ENCODE data around the gene SSR4.

The SSR4 gene

DNA sequence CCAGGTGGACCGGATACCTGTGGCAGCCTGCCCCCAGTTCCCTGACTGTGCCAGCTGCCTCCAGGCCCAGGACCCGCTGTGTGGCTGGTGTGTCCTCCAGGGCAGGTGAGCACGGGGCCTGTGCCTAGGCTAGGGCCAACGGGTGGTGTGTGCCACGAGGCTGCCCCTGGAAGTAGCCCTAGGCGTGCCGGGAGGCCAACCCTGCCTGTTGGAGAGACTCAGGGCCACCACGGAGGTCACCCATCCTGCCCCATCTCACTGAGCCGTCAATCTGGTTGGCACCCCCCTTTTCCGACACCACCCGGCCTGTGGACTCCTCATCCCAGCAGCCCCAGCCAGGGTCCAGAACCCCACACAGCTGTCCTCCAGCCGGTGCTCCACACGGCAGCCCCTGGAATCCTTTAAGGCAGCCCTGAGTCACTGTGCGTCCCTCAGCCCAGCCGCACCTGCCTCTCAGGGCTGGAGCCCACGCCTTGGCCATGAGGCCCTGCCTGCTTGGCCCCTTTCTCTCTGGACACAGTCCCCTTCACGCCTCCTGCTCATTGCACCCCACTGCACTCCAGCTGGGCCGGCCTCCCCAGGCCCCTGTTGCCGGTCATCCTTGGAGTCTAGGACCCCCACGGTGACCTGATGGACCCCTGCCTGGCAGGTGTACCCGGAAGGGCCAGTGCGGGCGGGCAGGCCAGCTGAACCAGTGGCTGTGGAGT, 25.2 kb upstream of the SSR4 start:
- DNase-seq (ENCODE audit: low read depth in 2 of 2, low spot score in 1 of 2), result no peak

DNA sequence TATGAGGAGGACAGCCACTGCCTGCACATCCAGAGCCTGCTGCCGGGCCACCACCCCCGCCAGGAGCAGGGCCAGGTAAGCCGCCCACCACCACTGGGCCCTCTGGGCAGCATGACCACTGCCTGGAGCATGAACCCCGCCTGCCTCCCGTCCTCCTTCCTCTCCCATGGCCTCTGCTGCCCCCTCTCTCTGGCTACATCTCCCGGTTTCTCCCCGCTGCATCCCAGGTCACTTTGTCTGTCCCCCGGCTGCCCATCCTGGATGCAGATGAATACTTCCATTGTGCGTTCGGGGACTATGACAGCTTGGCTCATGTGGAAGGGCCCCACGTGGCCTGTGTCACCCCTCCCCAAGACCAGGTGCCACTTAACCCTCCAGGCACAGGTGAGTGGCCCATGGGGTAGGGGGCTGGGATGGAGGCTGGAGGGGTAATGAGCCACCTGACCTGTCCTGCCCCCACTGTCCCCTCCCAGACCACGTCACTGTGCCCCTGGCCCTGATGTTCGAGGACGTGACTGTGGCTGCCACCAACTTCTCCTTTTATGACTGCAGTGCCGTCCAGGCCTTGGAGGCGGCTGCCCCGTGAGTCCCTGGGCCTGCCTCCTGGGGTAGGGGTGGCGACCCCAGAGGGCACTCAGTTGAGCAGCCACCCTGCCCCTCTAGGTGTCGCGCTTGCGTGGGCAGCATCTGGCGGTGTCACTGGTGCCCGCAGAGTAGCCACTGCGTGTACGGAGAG, 24.4 kb upstream of the SSR4 start:
- no peak for DNase-seq (ENCODE audit: low read depth in 2 of 2, low spot score in 1 of 2)

DNA sequence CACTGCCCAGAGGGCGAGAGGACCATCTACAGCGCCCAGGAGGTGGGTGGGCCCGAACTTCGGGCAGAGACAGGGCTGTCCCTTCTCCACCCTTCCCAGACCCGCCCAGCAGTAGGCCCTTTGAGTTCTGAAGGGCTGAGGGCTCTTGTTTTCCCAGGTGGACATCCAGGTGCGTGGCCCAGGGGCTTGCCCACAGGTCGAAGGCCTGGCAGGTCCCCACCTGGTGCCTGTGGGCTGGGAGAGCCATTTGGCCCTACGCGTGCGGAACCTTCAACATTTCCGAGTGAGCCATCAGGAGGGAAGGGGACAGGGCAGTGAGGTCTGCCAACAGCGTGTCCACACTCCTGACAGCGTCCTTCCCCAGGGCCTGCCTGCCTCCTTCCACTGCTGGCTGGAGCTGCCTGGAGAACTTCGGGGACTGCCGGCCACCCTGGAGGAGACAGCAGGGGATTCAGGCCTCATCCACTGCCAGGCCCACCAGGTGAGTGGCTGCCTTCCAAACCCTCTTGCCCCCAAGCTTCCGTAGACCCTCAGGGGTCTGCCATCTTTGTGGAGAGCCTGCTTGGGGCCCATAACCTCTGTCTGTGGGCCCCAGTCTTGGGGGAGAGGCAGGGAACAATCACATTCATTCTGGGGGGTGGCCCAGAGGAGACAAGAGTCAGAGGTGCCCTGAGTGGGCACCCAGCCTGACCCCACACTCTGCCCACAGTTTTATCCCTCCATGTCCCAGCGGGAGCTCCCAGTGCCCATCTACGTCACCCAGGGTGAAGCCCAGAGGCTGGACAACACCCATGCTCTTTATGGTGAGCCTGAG, 23.7 kb upstream of the SSR4 start:
- DNase-seq (ENCODE audit: low read depth in 2 of 2, low spot score in 1 of 2), result no peak

DNA sequence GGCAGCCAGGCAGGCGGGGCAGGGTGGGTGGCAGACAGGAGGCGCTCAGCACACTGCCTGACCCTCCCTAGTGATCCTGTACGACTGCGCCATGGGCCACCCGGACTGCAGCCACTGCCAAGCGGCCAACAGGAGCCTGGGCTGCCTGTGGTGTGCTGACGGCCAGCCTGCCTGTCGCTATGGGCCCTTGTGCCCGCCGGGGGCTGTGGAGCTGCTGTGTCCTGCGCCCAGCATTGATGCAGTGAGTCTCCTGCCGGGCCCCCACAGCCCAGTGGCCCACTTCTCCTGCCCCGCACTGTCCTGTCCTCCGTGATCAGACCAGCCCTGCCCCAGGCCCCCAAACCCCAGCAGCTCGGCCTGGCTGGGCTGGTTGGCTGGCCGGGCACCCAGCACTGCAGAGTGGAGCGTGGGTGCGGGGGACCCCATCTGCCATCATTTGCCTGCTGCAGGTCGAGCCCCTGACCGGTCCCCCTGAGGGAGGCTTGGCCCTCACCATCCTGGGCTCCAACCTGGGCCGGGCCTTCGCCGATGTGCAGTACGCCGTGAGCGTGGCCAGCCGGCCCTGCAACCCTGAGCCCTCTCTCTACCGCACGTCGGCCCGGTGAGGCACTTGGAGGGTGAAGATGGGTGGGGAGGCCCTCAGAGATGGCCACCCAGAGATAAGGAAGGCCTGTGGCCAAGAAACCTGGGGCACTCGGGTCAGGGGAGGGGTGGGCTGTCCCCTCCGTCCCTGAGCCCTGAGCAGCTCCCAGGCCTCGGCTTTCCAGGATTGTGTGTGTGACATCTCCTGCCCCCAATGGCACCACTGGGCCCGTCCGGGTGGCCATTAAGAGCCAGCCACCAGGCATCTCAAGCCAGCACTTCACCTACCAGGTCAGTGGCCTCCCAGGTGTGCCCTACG, 22.8 kb upstream of the SSR4 start:
- no peak for DNase-seq (ENCODE audit: low read depth in 2 of 2, low spot score in 1 of 2)

DNA sequence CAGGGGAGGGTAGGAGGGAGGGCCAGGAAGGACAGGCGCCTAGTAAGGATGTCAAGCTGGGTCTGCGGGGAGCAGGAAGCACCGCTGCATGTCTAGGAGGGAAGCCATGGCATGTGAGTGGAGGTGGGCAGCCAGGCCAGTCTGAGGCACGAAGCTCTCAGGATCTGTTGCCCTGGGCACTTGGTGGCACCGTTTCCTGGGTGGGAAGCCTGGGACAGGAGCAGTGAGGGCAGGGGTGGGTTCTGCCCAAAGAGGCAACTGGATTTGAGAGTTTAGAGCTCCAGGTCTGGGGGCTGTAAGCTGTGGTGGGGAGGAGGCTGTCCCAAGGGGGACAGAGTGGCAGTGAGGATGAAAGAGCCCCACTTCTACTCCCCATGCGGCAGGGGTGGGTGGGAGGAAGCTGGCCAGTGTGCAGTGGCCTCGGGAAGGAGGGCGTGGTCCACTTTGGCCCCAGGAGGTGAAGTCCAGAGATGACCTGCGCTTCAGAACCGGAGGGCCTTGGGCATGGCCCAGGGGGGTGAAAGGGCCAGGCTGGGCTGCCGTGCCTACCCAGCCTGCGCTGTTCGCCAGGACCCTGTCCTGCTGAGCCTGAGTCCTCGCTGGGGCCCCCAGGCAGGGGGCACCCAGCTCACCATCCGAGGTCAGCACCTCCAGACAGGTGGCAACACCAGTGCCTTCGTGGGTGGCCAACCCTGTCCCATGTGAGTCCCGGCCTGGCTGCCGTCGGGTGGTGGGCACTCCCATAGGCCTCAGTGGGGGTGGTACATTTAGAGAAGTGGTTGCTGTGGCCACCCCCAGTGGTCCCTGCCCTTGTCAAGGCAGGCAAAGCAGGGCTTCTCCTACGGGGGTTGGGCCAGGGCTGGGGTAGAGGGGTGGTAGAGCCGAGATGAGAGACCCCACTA, 21.9 kb upstream of the SSR4 start:
- no peak for DNase-seq (ENCODE audit: low read depth in 2 of 2, low spot score in 1 of 2)

DNA sequence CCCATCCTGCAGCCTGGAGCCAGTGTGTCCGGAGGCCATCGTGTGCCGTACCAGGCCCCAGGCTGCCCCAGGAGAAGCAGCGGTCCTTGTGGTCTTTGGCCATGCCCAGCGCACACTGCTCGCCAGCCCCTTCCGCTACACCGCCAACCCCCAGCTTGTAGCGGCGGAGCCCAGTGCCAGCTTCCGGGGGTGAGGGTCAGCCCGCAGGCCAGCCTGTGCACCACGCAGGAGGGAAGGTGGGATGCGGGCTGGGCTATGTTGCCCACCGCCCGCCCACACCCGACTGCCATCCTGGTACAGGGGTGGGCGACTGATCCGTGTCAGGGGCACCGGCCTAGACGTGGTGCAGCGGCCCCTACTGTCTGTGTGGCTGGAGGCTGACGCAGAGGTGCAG, 21.3 kb upstream of the SSR4 start:
- no peak for DNase-seq (ENCODE audit: low read depth in 2 of 2, low spot score in 1 of 2)

DNA sequence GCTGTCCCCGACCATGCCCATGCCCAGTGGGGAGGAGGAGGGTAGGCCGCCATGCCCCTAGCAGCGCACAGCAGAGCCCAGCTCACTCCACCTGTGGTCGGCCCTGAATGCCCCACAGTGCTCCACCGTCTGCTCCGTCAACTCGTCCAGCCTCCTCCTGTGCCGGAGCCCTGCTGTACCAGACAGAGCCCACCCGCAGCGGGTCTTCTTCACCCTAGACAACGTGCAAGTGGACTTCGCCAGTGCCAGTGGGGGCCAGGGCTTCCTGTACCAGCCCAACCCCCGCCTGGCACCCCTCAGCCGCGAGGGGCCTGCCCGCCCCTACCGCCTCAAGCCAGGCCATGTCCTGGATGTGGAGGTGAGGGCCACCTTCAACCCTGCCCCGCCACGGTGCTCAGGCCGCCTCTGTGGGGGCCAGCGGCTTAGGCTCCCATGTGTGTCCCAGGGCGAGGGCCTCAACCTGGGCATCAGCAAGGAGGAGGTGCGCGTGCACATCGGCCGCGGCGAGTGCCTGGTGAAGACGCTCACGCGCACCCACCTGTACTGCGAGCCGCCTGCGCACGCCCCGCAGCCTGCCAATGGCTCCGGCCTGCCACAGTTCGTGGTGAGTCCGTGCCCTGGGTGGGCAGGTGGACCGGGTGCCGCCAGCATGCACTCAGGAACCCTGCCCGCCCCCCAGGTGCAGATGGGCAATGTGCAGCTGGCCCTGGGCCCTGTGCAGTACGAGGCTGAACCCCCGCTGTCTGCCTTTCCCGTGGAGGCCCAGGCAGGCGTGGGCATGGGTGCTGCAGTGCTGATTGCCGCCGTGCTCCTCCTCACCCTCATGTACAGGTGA, 20.5 kb upstream of the SSR4 start:
- DNase-seq (ENCODE audit: low read depth in 2 of 2, low spot score in 1 of 2), result no peak

DNA sequence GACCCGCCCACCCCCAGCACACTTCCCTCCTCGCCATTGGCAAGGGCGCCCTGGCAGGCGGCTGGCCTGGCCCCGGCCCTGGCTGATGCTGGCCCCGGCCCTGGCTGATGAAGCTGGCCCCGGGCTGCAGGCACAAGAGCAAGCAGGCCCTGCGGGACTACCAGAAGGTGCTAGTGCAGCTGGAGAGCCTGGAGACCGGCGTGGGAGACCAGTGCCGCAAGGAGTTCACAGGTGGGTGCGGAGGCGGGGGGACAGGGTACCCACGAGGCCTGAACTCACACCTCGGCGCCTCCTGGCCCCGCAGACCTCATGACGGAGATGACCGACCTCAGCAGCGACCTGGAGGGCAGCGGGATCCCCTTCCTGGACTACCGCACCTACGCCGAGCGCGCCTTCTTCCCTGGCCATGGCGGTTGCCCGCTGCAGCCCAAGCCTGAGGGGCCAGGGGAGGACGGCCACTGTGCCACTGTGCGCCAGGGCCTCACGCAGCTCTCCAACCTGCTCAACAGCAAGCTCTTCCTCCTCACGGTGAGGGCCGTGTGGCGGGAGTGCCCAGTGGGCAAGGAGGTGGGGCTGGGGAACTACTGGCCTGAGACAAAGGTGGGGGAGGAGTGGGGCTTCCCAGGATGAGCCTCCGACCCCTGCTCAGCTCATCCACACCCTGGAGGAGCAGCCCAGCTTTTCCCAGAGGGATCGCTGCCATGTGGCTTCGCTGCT, 19.7 kb upstream of the SSR4 start:
- DNase-seq (ENCODE audit: low read depth in 2 of 2, low spot score in 1 of 2), result no peak

DNA sequence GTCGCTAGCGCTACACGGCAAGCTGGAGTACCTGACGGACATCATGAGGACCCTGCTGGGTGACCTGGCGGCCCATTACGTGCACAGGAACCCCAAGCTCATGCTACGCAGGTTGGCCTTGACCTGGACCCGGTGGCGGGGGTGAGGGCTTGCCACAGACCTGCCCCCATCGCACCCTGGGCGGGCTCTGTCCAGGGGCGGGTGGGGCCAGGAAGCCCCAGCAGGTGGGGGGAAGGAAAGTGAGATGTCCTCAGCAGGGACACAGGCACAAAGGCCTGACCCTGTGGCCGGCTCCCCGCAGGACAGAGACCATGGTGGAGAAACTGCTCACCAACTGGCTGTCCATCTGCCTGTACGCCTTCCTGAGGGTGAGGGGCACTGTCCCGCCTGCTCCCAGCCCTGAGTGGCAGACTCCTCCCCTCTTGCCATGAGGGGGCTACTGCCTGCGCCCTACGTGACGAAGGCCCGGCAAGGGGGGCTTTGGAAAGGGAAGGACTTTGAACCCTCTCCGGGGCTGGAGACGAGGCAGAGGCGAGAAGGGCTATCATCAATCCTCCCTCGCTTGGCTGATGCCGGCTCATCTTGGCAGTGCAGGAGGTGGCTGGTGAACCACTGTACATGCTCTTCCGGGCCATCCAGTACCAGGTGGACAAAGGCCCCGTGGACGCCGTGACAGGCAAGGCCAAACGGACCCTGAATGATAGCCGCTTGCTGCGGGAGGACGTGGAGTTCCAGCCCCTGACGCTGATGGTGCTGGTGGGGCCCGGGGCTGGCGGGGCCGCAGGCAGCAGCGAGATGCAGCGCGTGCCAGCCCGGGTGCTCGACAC, 19.0 kb upstream of the SSR4 start:
- no peak for DNase-seq (ENCODE audit: low read depth in 2 of 2, low spot score in 1 of 2)

DNA sequence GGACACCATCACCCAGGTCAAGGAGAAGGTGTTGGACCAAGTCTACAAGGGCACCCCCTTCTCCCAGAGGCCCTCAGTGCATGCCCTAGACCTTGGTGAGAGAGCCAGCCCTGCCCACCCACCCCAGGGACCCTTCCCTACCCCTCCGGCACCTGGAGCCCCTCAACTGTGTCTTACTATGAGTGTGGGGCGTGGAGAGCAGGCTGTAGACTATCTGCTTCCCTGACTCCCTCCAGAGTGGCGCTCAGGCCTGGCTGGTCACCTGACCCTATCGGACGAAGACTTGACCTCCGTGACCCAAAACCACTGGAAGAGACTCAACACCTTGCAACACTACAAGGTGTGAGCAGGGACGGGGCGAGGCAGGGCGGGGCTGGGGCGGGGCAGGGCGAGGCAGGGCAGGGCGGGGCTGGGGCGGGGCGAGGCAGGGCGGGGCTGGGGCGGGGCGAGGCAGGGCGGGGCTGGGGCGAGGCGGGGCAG, 18.3 kb upstream of the SSR4 start:
- no peak for DNase-seq (ENCODE audit: low read depth in 2 of 2, low spot score in 1 of 2)

DNA sequence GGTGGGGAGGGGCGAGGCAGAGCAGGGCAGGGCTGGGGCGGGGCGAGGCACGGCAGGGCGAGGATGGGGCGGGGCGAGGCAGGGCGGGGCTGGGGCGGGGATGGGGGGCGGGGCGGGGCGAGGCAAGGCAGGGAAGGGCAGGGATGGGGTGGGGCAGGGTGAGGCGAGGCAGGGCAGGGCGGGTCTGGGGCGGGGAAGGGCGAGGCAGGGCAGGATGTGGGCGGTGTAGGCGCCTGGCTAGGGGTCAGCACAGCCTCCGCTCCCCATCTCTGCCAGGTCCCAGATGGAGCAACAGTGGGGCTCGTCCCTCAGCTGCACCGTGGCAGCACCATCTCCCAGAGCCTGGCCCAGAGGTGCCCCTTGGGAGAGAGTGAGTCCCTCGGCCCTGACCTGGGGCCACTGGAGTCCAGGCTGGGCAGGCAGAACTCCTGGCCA, 17.8 kb upstream of the SSR4 start:
- no peak for DNase-seq (ENCODE audit: low read depth in 2 of 2, low spot score in 1 of 2)

DNA sequence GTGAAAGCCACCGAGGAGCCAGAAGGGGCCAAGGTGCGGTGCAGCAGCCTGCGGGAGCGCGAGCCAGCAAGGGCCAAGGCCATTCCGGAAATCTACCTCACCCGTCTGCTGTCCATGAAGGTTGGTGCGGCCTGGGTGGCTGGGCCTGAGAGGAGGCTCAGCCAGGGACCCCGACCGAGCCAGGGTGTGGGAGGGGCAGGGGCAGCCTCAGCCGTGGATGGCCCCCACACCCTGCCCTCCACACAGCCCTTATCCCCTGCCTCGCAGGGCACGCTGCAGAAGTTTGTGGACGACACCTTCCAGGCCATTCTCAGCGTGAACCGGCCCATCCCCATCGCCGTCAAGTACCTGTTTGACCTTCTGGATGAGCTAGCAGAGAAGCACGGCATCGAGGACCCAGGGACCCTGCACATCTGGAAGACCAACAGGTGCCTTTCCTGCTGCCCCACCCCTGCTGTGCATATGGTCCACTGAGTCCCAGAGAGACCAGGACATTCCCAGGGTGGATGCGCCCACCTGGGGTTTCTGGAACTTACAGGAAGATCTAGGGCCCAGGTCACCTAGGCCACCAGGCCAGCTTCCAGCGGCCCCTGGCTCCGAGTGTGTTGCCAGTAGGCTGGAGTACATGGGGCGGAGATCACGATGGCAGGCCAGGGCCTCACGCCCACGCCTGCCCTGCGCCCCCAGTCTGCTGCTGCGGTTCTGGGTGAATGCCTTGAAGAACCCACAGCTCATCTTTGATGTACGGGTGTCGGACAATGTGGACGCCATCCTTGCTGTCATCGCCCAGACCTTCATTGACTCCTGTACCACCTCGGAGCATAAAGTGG, 17.0 kb upstream of the SSR4 start:
- no peak for DNase-seq (ENCODE audit: low read depth in 2 of 2, low spot score in 1 of 2)

DNA sequence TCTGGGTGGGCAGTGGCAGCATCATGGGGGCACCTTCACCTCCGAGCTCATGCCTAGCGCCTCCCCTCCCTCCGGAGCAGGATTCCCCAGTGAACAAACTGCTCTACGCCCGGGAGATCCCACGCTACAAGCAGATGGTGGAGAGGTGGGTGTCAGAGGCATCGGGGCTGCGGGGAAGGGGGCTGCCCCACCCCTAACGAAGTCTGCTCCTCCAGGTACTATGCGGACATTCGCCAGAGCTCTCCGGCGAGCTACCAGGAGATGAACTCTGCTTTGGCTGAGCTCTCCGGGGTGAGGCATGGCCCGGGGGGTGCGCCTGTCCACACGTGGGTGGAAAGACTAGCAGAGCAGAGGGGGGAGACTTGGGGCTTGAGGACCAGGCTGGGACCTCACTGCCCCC, 16.3 kb upstream of the SSR4 start:
- no peak for DNase-seq (ENCODE audit: low read depth in 2 of 2, low spot score in 1 of 2)

DNA sequence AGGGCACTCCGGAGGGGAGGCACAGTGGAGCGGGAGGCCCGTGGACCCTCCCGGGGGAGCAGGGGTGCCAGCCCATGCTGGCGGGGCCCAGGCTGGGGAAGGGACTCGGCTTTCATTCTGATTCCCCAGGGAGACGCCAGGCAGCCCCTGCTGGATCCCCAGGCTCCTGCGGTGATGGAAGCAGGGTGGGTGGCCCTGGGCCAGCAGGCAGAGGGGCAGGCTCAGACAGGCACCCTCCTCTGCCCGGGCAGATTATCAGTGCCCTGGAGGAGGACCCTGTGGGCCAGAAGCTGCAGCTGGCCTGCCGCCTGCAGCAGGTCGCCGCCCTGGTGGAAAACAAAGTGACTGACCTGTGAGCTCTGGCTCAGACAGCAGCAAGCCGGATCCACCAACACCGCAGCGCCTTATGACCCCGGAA, 15.8 kb upstream of the SSR4 start:
- DNase-seq (ENCODE audit: low read depth in 2 of 2, low spot score in 1 of 2), result no peak

DNA sequence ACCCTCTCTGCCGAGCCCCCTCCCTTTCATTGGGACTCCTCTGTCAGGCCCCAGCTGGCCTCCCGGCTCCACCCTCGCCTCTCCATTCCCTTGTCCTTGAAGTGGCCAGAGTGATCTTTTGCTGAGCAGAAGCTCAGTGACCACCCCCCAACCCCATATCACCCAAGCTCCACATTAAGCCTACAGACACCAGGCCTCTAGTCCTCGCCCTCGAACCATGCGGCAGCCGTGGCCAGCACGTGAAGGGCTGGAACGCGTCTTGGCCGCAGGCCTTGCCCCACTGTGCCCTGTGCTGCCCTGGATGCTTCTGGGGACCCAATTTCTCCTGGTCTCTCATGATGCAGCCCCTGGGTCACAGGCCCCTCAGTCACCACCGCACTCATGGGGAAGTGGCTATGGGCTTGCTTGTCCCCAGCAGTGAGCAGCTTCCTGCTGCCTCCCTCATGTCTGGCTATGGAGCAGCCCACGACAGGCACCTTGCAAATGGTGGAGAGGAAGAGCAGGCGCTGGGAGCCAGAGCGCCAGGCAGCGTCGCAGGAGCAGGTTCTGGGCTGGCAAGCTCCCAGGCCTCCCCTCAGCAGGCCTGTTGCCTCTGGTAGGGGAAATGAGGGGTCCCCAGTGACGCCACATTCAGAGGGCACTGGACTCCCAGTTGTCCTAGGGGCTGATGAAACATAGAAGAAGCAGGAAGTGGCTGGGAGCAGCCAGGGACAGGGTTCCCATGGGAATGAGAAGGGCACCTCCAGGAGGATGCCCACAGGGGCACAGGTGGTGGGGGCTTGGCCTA, 14.4 kb upstream of the SSR4 start:
- no peak for DNase-seq (ENCODE audit: low read depth in 2 of 2, low spot score in 1 of 2)

Data from stimulated activated CD8-positive, alpha-beta memory T cell treated with anti-CD3 and anti-CD28 coated beads, Interleukin-4, amount 100 ng/mL, for 4 hours (primary cell).